Measurements from ENCODE around the gene FUT8.
"Not testable (repeated sequence)": the region's sequence is repeated elsewhere in the genome, so short reads cannot be mapped to it uniquely, and the experiment has no call there.

Gene FUT8

DNA sequence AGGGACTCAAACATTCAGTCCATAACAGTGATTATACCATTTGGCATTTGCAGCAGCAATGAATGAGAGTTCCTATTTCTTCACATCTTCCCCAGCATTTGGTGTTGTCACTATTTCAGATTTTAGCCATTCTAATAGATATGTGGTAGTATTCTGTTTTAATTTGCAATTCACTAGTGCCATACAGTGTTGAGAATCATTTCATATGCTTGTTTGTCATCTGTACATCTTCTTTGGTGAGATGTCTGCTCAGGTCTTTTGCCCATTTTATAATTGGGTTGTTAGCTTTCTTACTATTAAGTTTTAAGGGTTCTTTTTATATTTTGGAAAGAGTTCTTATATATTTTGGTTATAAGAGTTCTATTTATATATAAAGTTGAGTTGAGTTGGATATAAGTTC lies 276.5 kb downstream of the FUT8 start:
- peaks cover 24% of the 10 kb centered on the region; the same call in 1 of the 2 replicates for H3K4me1 ChIP-seq (ENCODE audit: insufficient read depth, low read length)
- no peaks in the 10 kb centered on the region for H3K27me3 ChIP-seq (ENCODE audit: insufficient read depth, low read length)
- H3K4me3 ChIP-seq (ENCODE audit: low read length) = no peak overlapping the region
- H3K9ac ChIP-seq (ENCODE audit: low read depth, low read length) = no peak overlapping the region
- H3K36me3 ChIP-seq (ENCODE audit: insufficient read depth, low read depth, low read length) = no peaks in the 10 kb centered on the region; the same call in 1 of the 2 replicates
- peaks cover 6% of the 10 kb centered on the region for H3K9me3 ChIP-seq (ENCODE audit: insufficient read depth, low read depth, low read length)
- H3K27ac ChIP-seq (ENCODE audit: low read length) = no peak overlapping the region

DNA sequence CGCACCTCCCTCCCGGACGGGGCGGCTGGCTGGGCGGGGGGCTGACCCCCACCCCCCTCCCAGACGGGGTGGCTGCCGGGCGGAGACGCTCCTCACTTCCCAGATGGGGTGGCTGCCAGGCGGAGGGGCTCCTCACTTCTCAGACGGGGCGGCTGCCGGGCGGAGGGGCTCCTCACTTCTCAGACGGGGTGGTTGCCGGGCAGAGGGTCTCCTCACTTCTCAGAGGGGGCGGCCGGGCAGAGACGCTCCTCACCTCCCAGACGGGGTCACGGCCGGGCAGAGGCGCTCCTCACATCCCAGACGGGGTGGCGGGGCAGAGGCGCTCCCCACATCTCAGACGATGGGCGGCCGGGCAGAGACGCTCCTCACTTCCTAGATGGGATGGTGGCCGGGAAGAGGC lies 280.0 kb downstream of the FUT8 start:
- not testable (repeated sequence) for H3K4me3 ChIP-seq (ENCODE audit: low read length); H3K27me3 ChIP-seq (ENCODE audit: insufficient read depth, low read length); H3K4me1 ChIP-seq (ENCODE audit: insufficient read depth, low read length); H3K36me3 ChIP-seq (ENCODE audit: insufficient read depth, low read depth, low read length); H3K9ac ChIP-seq (ENCODE audit: low read depth, low read length); H3K9me3 ChIP-seq (ENCODE audit: insufficient read depth, low read depth, low read length); H3K27ac ChIP-seq (ENCODE audit: low read length)

DNA sequence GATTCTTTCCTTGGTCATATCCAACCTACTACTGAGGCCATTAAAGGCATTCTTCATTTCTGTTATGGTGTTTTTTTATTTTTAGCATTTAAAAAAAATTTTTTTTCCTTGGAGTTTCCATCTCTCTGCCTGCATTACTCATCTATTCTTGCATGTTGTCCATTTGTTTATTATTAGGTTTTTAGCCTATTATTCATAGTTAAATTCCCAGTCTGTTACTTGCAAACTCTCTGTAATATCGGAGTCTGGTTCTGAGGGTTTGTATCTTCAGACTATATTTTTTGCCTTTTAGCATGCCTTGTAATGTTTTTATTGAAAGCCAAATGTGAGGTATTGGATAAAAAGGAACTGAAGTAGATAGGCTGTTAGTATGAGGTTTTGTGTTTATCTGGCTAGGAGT lies 284.3 kb downstream of the FUT8 start:
- peaks cover 9% of the 10 kb centered on the region for H3K9me3 ChIP-seq (ENCODE audit: insufficient read depth, low read depth, low read length)
- H3K4me3 ChIP-seq (ENCODE audit: low read length) = no peak overlapping the region
- no peaks in the 10 kb centered on the region for H3K27me3 ChIP-seq (ENCODE audit: insufficient read depth, low read length)
- H3K27ac ChIP-seq (ENCODE audit: low read length) = no peak overlapping the region
- no peak overlapping the region for H3K9ac ChIP-seq (ENCODE audit: low read depth, low read length)
- no peaks in the 10 kb centered on the region; the same call in 1 of the 2 replicates for H3K4me1 ChIP-seq (ENCODE audit: insufficient read depth, low read length)
- H3K36me3 ChIP-seq (ENCODE audit: insufficient read depth, low read depth, low read length) = no peaks in the 10 kb centered on the region

DNA sequence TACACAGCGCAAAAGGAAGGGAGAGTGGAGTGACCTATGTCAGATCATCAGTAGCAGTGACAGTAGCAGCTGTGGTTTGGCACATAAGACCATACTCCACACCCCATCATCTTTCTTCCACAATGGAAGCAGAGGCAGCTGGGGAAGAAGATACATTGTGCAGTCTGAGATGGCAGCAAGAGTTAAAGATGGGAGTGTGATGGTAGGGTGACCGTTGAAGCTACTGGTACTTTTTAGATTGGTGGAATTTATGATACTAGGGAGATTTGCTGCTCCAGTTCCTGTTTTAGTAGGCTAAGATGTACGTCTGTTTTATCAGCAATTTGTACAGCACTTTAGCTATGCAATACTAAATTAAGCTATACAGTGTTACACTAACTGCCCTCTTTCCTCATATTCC lies 291.0 kb downstream of the FUT8 start:
- no peaks in the 10 kb centered on the region for H3K27me3 ChIP-seq (ENCODE audit: insufficient read depth, low read length)

DNA sequence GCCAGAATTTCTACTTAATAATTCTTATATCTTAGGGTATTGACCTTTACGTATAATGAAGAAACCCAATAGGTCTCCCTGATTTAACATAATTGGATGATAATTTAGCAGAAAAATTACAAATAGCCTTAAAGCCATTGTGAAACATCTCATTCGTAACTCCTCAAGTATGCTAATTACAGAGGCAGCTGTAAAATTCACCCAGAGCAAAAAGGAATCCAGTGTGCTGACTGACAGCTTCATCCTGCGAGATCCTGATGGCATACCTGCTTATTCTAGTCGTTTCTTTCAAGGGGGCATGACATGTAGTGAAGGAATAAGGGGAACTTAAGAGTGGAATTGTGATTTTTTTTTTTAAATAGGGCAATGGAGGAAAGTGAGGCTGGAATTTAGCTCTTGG lies 291.5 kb downstream of the FUT8 start:
- peaks cover 8% of the 10 kb centered on the region; the same call in 1 of the 2 replicates for H3K9me3 ChIP-seq (ENCODE audit: insufficient read depth, low read depth, low read length)
- no peak overlapping the region for H3K9ac ChIP-seq (ENCODE audit: low read depth, low read length)
- H3K27me3 ChIP-seq (ENCODE audit: insufficient read depth, low read length) = no peaks in the 10 kb centered on the region
- no peak overlapping the region for H3K4me3 ChIP-seq (ENCODE audit: low read length)
- no peaks in the 10 kb centered on the region for H3K36me3 ChIP-seq (ENCODE audit: insufficient read depth, low read depth, low read length)
- H3K4me1 ChIP-seq (ENCODE audit: insufficient read depth, low read length) = peaks cover 9% of the 10 kb centered on the region
- no peak overlapping the region for H3K27ac ChIP-seq (ENCODE audit: low read length)

More for the DNA sequence above, 291.0 kb downstream of the FUT8 start:
- Histone ChIP-seq H3K4me1 (ENCODE audit: insufficient read depth, low read length) (peaks cover 9% of the 10 kb centered on the region), H3K36me3 (ENCODE audit: insufficient read depth, low read depth, low read length) (no peaks in the 10 kb centered on the region), H3K4me3 (ENCODE audit: low read length) (no peak overlapping the region), H3K9ac (ENCODE audit: low read depth, low read length) (no peak overlapping the region), H3K9me3 (ENCODE audit: insufficient read depth, low read depth, low read length) (peaks cover 8% of the 10 kb centered on the region; the same call in 1 of the 2 replicates), H3K27ac (ENCODE audit: low read length) (no peak overlapping the region)

DNA sequence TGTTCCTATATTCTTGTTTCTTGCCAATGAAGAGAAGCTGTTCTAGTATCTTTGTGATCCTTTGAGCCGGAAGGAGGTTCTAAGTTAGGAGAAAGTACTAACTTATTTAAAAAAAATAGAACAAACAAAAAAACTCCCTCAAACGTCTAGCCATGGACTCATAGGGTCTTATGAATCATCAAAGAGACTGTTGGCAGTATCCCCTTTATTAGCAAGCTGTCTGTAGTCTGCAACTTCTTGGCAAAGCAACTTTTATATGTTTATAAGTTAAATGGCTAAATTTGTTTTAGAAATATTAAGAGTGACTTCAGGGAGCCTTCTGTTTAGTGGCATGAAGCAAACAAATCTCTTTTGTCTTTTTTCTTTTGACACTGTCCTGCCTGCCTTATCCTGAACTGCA lies 291.9 kb downstream of the FUT8 start:
- Histone ChIP-seq H3K27me3 (ENCODE audit: insufficient read depth, low read length) (no peaks in the 10 kb centered on the region), H3K4me3 (ENCODE audit: low read length) (no peak overlapping the region), H3K9me3 (ENCODE audit: insufficient read depth, low read depth, low read length) (peaks cover 8% of the 10 kb centered on the region; the same call in 1 of the 2 replicates), H3K27ac (ENCODE audit: low read length) (no peak overlapping the region), H3K9ac (ENCODE audit: low read depth, low read length) (no peak overlapping the region), H3K36me3 (ENCODE audit: insufficient read depth, low read depth, low read length) (no peaks in the 10 kb centered on the region), H3K4me1 (ENCODE audit: insufficient read depth, low read length) (peaks cover 9% of the 10 kb centered on the region)

DNA sequence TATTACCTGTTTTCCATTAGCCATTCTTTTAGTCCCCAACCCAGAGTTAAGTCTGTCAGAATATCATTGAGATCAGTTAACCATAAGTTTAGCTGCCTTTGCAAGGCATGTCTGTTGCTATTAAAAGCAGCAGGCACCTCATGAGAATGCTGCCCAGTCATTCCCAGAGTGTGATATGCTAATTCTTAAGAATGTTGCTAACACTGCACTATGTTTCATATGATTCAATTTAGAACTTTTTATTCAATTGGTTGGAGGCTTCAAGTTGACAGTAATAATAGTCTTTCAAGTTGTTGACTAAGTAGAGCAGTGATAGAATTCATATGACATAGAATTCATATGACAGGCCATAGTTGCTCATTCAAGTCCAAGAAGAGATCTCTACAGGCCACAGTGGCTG lies 292.3 kb downstream of the FUT8 start:
- no peak overlapping the region for H3K9ac ChIP-seq (ENCODE audit: low read depth, low read length)
- H3K4me3 ChIP-seq (ENCODE audit: low read length) = no peak overlapping the region
- peaks cover 9% of the 10 kb centered on the region for H3K4me1 ChIP-seq (ENCODE audit: insufficient read depth, low read length)
- H3K27me3 ChIP-seq (ENCODE audit: insufficient read depth, low read length) = no peaks in the 10 kb centered on the region
- no peak overlapping the region for H3K27ac ChIP-seq (ENCODE audit: low read length)
- H3K36me3 ChIP-seq (ENCODE audit: insufficient read depth, low read depth, low read length) = no peaks in the 10 kb centered on the region
- H3K9me3 ChIP-seq (ENCODE audit: insufficient read depth, low read depth, low read length) = peaks cover 8% of the 10 kb centered on the region; the same call in 1 of the 2 replicates

DNA sequence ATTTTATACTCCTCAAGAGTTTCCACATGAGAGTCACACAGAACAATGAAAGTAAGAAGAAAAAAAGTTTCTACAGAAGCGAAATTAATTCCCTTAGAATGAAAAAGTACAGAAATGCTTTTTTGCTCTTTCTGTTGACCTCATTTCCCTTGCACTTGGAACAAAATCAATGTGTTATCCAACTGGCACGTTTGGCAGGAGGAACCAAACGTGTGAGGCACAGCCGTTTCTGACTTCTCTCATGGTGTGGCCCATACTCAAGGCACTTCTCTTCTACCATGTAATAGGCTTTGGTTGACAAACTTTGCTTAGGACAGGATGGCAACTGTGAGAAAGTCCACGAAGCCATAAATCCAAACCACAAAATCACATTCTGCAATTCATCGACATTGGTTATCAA lies 297.0 kb downstream of the FUT8 start:
- H3K4me1 ChIP-seq (ENCODE audit: insufficient read depth, low read length) = peaks cover 4% of the 10 kb centered on the region

DNA sequence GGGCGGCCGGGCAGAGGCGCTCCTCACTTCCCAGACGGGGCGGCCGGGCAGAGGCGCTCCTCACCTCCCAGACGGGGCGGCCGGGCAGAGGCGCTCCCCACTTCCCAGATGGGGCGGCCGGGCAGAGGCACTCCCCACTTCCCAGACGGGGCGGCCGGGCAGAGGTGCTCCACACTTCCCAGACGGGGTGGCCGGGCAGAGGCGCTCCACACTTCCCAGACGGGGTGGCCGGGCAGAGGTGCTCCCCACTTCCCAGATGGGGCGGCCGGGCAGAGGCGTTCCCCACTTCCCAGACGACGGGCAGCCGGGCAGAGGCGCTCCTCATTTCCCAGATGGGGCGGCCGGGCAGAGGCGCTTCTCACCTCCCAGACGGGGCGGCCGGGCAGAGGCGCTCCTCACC lies 304.3 kb downstream of the FUT8 start:
- not testable (repeated sequence) for H3K4me1 ChIP-seq (ENCODE audit: insufficient read depth, low read length); H3K36me3 ChIP-seq (ENCODE audit: insufficient read depth, low read depth, low read length); H3K27me3 ChIP-seq (ENCODE audit: insufficient read depth, low read length); H3K9ac ChIP-seq (ENCODE audit: low read depth, low read length); H3K27ac ChIP-seq (ENCODE audit: low read length); H3K4me3 ChIP-seq (ENCODE audit: low read length)
- peaks cover 43% of the 10 kb centered on the region for H3K9me3 ChIP-seq (ENCODE audit: insufficient read depth, low read depth, low read length)

More for the DNA sequence above, 297.0 kb downstream of the FUT8 start:
- no peak overlapping the region for H3K4me3 ChIP-seq (ENCODE audit: low read length)
- H3K9me3 ChIP-seq (ENCODE audit: insufficient read depth, low read depth, low read length) = peaks cover 16% of the 10 kb centered on the region
- H3K36me3 ChIP-seq (ENCODE audit: insufficient read depth, low read depth, low read length) = no peaks in the 10 kb centered on the region
- no peak overlapping the region for H3K9ac ChIP-seq (ENCODE audit: low read depth, low read length)
- H3K27me3 ChIP-seq (ENCODE audit: insufficient read depth, low read length) = no peaks in the 10 kb centered on the region
- no peak overlapping the region for H3K27ac ChIP-seq (ENCODE audit: low read length)

DNA sequence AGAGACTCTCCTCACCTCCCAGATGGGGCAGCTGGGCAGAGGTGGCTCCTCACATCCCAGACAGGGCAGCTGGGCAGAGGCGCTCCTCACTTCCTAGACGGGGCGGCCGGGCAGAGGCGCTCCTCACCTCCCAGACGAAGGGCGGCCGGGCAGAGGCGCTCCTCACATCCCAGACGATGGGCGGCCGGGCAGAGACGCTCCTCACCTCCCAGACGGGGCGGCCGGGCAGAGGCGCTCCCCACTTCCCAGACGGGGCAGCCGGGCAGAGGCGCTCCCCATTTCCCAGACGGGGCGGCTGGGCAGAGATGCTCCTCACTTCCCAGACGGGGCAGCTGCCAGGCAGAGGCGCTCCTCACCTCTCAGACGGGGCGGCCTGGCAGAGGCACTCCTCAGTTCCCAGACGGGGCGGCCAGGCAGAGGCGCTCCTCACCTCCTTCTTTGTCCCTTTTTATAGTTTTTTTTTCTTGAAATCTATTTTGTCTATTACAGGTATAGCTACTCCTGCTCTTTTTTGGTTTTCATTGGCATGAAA lies 304.9 kb downstream of the FUT8 start:
- not testable (repeated sequence) for H3K4me3 ChIP-seq (ENCODE audit: low read length); H3K36me3 ChIP-seq (ENCODE audit: insufficient read depth, low read depth, low read length); H3K9ac ChIP-seq (ENCODE audit: low read depth, low read length); H3K27me3 ChIP-seq (ENCODE audit: insufficient read depth, low read length); H3K4me1 ChIP-seq (ENCODE audit: insufficient read depth, low read length); H3K27ac ChIP-seq (ENCODE audit: low read length)
- H3K9me3 ChIP-seq (ENCODE audit: insufficient read depth, low read depth, low read length) = peaks cover 43% of the 10 kb centered on the region

DNA sequence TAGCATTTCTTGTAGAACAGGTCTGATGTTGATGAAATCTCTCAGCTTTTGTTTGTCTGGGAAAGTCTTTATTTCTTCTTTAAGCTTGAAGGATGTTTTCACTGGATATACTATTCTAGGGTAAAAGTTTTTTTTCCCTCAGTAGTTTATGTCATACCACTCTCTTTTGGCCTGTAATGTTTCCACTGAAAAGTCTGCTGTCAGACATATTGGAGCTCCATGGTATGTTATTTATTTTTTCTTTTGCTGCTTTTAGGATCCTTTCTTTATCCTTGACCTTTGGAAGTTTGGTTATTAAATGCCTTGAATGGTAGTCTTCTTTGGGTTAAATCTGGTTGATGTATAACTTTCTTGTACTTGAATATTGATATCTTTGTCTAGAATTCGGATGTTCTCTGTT lies 306.1 kb downstream of the FUT8 start:
- Histone ChIP-seq H3K4me3 (ENCODE audit: low read length) (no peak overlapping the region), H3K9me3 (ENCODE audit: insufficient read depth, low read depth, low read length) (peaks cover 43% of the 10 kb centered on the region), H3K4me1 (ENCODE audit: insufficient read depth, low read length) (no peaks in the 10 kb centered on the region), H3K27ac (ENCODE audit: low read length) (no peak overlapping the region), H3K36me3 (ENCODE audit: insufficient read depth, low read depth, low read length) (no peaks in the 10 kb centered on the region), H3K27me3 (ENCODE audit: insufficient read depth, low read length) (no peaks in the 10 kb centered on the region), H3K9ac (ENCODE audit: low read depth, low read length) (no peak overlapping the region)

DNA sequence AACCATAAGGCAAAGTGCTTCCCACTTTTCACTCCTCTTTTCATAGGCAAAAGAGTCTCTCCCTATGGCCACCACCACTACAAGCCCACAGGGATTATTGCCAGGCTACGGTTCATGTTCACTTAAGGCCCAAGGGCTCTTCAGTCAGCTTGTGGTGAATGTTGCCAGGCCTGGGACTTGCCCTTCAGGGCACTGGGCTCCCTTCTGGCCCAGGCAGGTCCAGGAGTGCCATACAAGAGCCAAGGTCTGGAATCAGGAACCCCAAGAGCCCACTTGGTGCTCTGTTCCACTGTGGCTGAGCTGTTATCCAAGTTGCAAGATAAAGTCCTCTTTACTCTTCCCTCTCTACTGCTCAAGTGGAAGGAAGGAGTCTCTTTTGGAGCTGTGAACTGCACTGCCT lies 307.6 kb downstream of the FUT8 start:
- H3K36me3 ChIP-seq (ENCODE audit: insufficient read depth, low read depth, low read length) = no peaks in the 10 kb centered on the region
- H3K27ac ChIP-seq (ENCODE audit: low read length) = no peak overlapping the region

More for the DNA sequence above, 307.6 kb downstream of the FUT8 start:
- no peak overlapping the region for H3K4me3 ChIP-seq (ENCODE audit: low read length)
- H3K9me3 ChIP-seq (ENCODE audit: insufficient read depth, low read depth, low read length) = peaks cover 30% of the 10 kb centered on the region
- no peaks in the 10 kb centered on the region for H3K27me3 ChIP-seq (ENCODE audit: insufficient read depth, low read length)
- H3K4me1 ChIP-seq (ENCODE audit: insufficient read depth, low read length) = no peaks in the 10 kb centered on the region
- H3K9ac ChIP-seq (ENCODE audit: low read depth, low read length) = no peak overlapping the region
